Stimulated activated CD4-positive, alpha-beta T cell treated with anti-CD3 and anti-CD28 coated beads, Interleukin-4, amount 100 ng/mL, for 48 hours (primary cell): Measurements from ENCODE around the gene SLC20A1.
"Not testable (repeated sequence)": the region's sequence is repeated elsewhere in the genome, so short reads cannot be mapped to it uniquely, and the experiment has no call there.

Source experiments
- DNase-seq, 2 donors: peaks; one replicate each; pipeline ENCODE4 v3.0.0-alpha.2; 2020; ENCODE audit warnings: low read depth in 2 of 2

SLC20A1 gene

GRCh38 chr2:112646791-112647689 lies 1.3 kb downstream of the SLC20A1 start:
- no peak for DNase-seq

GRCh38 chr2:112648081-112648480 lies 2.3 kb downstream of the SLC20A1 start:
- DNase-seq: no peak

GRCh38 chr2:112656679-112657078 lies 10.9 kb downstream of the SLC20A1 start:
- no peak for DNase-seq

GRCh38 chr2:112658301-112658700 lies 12.6 kb downstream of the SLC20A1 start:
- no peak for DNase-seq

- DNase-seq: no peak
Observed at GRCh38 chr2:112658839-112659667, 13.3 kb downstream of the SLC20A1 start.

GRCh38 chr2:112660138-112660537 lies 14.4 kb downstream of the SLC20A1 start:
- no peak for DNase-seq

GRCh38 chr2:112661656-112662305 lies 16.0 kb downstream of the SLC20A1 start:
- DNase-seq: no peak

- DNase-seq: no peak
Observed at GRCh38 chr2:112662704-112663103, 17.0 kb downstream of the SLC20A1 start.

GRCh38 chr2:112664689-112665088 lies 18.9 kb downstream of the SLC20A1 start:
- no peak for DNase-seq

GRCh38 chr2:112665113-112665780 lies 19.5 kb downstream of the SLC20A1 start:
- DNase-seq: no peak

- DNase-seq: no peak
Observed at GRCh38 chr2:112666761-112667122, 21.0 kb downstream of the SLC20A1 start.

- not testable (repeated sequence) for DNase-seq
Observed at GRCh38 chr2:112667540-112667939, 21.8 kb downstream of the SLC20A1 start.

- no peak for DNase-seq
Observed at GRCh38 chr2:112669667-112670066, 23.9 kb downstream of the SLC20A1 start.

GRCh38 chr2:112670252-112671022 lies 24.7 kb downstream of the SLC20A1 start:
- no peak for DNase-seq

- no peak for DNase-seq
Observed at GRCh38 chr2:112671801-112672200, 26.1 kb downstream of the SLC20A1 start.

GRCh38 chr2:112673008-112673407 lies 27.3 kb downstream of the SLC20A1 start:
- DNase-seq: no peak

- DNase-seq: no peak
Observed at GRCh38 chr2:112674229-112674628, 28.5 kb downstream of the SLC20A1 start.

- DNase-seq: no peak
Observed at GRCh38 chr2:112679484-112679883, 33.7 kb downstream of the SLC20A1 start.

- DNase-seq: no peak
Observed at GRCh38 chr2:112680666-112681101, 34.9 kb downstream of the SLC20A1 start.

- no peak for DNase-seq
Observed at GRCh38 chr2:112682101-112682500, 36.4 kb downstream of the SLC20A1 start.
